ENCODE results near the gene LOX.

The LOX gene

DNA sequence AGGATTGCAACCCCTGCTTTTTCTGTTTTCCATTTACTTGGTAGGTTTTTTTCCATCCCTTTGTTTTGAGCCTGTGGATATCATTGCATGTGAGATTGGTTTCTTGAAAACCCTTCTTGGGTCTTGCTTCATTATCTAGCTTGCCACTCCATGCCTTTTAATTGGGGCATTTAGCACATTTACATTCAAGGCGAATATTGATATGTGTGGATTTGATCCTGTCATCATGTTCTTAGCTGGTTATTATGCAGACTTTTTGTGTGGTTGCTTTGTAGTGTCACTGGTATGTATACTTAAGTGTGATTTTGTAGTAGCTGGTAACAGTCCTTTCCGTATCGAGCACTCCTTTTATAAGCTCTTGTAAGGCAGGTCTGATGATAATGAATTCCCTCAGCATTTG lies 26.5 kb downstream of the LOX start:
- no peak for DNase-seq

GRCh38 chr5:122050959-122051358 lies 27.1 kb downstream of the LOX start:
- DNase-seq: no peak

- DNase-seq: no peak
Observed at GRCh38 chr5:122040636-122041302, 37.3 kb downstream of the LOX start.

GRCh38 chr5:122036326-122036725 lies 41.7 kb downstream of the LOX start:
- no peak for DNase-seq

- DNase-seq: no peak
Observed at GRCh38 chr5:122035913-122036312, 42.1 kb downstream of the LOX start.

GRCh38 chr5:122031836-122032235 lies 46.2 kb downstream of the LOX start:
- no peak for DNase-seq

DNA sequence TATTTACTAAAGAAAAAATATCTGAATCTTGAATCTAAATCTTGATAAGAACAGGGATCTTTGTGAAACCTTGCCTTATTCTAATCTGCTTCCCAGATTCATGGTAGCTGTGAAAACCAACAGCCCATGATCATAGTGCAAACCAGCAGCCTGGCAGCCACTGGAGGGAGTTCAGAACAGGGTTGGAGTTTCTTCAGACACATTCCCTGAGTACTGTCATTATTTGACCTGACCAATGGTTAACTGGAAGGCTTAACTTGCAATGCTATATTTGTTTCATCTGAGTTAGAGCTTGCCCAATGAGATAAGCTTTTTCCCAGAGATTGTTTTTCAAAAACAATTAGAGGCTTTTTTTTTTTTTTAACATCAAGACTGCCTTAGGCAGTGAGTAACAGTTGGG lies 47.8 kb downstream of the LOX start:
- no peak for DNase-seq

DNA sequence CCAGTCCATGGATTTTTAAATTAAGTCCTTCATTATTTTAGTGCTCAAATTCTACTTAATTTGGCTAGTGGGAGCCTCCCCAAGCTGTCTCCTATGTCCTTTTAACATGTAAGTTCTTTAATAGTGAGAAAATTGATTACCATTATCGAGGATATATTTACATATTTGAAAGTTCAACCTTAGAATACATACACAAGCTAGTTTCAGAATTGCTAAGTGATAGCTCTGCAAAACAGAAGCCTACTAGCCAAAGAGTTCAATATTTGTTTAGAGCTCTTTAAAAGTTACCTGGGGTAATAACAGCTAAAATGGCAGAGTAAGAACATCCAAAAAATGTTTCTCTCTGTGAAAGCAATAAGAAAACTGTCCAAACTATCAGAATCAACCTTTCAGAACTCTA lies 48.2 kb downstream of the LOX start:
- DNase-seq: no peak

DNA sequence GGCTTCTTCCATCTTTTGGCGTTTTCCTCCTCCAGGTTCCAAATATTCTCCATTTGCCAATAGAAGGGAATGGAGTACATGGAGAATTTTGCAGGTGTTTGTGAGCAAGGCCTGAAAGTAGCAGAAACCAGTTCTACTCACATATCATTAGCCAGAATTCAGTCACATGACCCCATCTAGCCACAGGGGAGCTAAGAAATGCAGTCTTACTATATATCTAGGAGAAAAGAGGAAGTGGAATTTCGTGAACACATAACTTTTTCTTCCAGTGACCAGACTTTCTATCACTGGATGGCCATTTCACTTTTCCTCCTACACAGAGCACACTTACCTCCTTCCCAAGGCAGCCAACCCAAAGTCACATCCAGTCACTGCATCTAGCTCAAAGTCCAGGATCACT lies 55.1 kb downstream of the LOX start:
- no peak for DNase-seq

- DNase-seq: no peak
Observed at GRCh38 chr5:122019919-122020590, 58.0 kb downstream of the LOX start.

GRCh38 chr5:122015471-122015870 lies 62.6 kb downstream of the LOX start:
- no peak for DNase-seq

DNA sequence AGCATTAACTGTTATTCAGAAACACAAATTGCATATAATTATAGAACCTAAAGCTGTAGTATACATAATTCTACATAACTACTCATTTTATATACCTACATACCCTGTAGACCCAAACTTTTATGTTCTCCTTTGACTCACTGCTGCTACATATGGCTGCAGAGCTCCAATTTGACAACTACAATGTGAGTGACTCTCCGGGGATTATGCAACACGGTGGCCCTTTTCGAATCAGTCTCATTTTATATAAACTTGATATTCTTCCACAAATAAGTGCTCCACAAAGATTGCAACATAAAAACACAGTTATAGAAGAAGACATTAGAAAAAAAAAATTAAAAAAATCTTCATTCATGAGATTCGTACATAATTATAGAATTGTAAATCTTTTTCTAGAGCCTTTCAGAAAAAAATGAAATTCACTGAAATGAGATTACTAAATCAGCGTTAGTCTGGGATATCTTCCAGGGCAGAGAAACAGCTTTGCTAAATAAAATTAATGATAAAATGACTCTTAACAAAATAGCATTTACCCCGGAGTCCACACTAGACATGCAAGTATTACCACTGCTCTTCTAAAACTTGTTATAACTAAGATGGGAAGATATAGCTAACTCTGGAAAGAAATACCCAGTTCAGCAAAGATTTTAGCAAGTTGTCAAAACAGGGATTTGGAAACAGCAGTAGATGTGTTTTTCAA lies 63.7 kb downstream of the LOX start:
- no peak for DNase-seq

Data from femur (tissue), 1 donor.